ENCODE measurements around the gene SSB. TPM values are rescaled to one million over a fixed set of nuclear protein-coding genes. Genes with fewer than 3 reads are reported as not detected.
A peak's percentile ranks its signal among the peaks of the same experiment; 100 is the strongest.

The SSB gene
- total and polyA plus RNA-seq, 9 of the 15 experiments (the other 6 are each of a cell fraction or from before 2014, with no cell fraction given): 317 to 849 (median 515) TPM

DNA sequence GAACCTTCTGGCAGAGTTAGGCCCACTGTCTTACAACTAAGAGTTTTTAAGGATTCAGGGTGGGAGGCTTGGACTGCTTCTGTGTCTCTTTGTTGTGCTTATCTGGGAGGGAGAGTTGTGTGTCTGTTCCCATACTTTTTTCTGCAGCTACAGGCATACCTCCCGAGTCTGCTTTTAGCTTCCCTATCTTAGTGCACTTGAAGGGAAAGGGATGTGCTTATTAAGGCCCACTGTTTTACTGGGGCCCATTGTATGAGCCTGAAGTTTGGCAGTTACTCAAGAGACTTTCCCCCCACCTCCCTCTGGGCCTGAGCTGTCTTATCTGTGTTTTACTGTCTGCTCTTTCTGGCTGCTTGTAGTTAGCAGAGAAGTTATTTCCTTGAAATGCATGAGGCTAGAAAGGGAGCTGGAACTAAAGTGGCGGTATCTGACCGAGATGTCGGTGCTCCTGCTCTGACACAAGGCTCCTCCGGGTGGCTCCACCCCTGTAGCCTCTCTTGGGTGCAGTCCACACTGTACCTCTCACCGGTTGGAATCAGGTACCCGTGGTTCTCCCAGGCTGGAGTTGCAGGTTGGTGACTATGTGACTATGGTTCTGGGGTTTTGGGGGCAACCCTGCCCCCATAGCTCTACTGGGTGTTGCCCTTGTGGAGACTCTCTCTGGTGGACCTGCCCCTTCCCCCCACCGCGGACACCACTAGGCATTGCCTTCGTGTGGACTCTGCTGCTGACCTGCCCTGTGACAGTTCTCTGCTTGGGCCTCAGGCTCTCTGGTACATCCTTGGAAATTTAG lies 41.5 kb downstream of the SSB start (continued):
- TF ChIP-seq, protein P1, sequence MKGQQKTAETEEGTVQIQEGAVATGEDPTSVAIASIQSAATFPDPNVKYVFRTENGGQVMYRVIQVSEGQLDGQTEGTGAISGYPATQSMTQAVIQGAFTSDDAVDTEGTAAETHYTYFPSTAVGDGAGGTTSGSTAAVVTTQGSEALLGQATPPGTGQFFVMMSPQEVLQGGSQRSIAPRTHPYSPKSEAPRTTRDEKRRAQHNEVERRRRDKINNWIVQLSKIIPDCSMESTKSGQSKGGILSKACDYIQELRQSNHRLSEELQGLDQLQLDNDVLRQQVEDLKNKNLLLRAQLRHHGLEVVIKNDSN (CRISPR knock-in tag; IDR thresholded peaks at IDR 0.05): no peak
- TF ChIP-seq ZNF444 (CRISPR knock-in tag; IDR thresholded peaks at IDR 0.05) (no peak), XRCC3 (IDR thresholded peaks at IDR 0.05) (no peak), TOE1 (IDR thresholded peaks at IDR 0.05; ENCODE audit: borderline replicate concordance) (peak; percentile 58; the same call in 1 of the 2 replicates), TOE1 (CRISPR knock-in tag; IDR thresholded peaks at IDR 0.05; ENCODE audit: borderline replicate concordance, low read depth) (0 out of 2 replicates have a peak, but pooled peaks have one; percentile 17), THRB (CRISPR knock-in tag; conservative IDR thresholded peaks at IDR 0.05) (no peak), E2F6 (IDR thresholded peaks at IDR 0.05; ENCODE audit: borderline replicate concordance in 1 of 2, extremely low read depth in 1 of 2, insufficient read depth in 1 of 2, insufficient read length in 1 of 2, low read depth in 1 of 2, low read length in 1 of 2, poor library complexity in 1 of 2, severe bottlenecking in 1 of 2) (peak; percentile 57 to 66), GTF2B (IDR thresholded peaks at IDR 0.05; ENCODE audit: extremely low read depth, insufficient read length) (no peak), RFX1 (IDR thresholded peaks at IDR 0.05) (no peak), EP400 (IDR thresholded peaks at IDR 0.05) (peak; percentile 67), UBTF (IDR thresholded peaks at IDR 0.05; ENCODE audit: borderline replicate concordance in 1 of 2, low read depth in 2 of 2, low read length in 2 of 2) (peak; percentile 47 to 51; a peak in 3 of 4 replicates), FOXK1 (CRISPR knock-in tag; IDR thresholded peaks at IDR 0.05; ENCODE audit: borderline replicate concordance) (no peak), STAT6 (CRISPR knock-in tag; IDR thresholded peaks at IDR 0.05) (peak; percentile 55; the same call in 1 of the 2 replicates), CBX5 (IDR thresholded peaks at IDR 0.05; ENCODE audit: borderline replicate concordance, low read depth) (no peak), RHOXF2B (CRISPR knock-in tag; conservative IDR thresholded peaks at IDR 0.05) (no peak), BRD9 (IDR thresholded peaks at IDR 0.05; ENCODE audit: low read depth, partially characterized antibody) (peak; percentile 41)
